ENCODE results near the gene ABLIM2. TPM values are rescaled to one million over a fixed set of nuclear protein-coding genes. Genes with fewer than 3 reads are reported as not detected.

ABLIM2 gene
- total RNA-seq, 2 experiments from 2014 or later: 0.32 to 0.54 TPM

DNA sequence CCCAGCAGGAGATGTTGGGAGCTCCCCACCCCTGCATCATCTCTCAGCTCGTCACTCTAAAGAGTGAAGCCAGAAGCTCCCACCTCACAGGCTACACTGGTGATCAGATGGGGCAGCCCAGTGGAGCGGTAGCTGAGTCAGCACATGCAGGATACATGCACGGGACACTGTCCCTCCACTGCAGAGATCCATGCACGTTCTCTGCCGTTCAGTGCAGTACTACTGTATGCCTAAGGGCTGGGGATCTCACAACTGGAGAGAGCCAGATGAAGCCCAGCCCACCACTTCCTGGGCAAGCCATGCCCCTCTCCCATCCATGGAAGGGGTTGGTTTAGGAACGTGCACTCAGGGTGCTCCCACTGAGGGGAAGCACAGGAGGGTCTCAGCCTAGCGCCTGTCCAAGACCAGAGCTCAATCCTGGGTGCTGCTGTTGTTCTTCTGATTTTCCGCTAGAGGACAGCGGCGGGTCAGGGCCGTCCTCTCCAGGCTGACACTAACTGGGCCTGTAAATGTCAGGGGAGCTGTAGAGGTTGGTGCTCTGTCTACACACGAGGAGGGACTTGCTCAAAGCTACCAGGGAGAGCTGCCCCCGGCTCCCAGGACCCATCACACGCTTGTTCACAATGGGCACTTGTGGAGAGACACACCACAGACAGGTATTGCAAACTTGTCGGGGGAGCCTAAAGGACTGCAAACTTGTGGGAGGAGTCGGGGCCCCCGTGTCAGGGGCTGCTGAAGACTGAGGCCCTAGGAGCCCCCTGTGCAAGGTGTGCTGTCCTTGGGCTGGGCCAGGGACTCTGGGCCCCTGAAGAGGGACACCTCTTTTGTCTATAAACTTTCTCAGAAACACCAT lies 18.2 kb upstream of the ABLIM2 start:
- H3K4me3 Mint-ChIP-seq: no peak overlapping the region
- peaks cover 2% of the 10 kb centered on the region for H3K27me3 Mint-ChIP-seq
- no peaks in the 10 kb centered on the region for H3K36me3 Mint-ChIP-seq (ENCODE audit: low read depth)
- TF ChIP-seq, protein P1, sequence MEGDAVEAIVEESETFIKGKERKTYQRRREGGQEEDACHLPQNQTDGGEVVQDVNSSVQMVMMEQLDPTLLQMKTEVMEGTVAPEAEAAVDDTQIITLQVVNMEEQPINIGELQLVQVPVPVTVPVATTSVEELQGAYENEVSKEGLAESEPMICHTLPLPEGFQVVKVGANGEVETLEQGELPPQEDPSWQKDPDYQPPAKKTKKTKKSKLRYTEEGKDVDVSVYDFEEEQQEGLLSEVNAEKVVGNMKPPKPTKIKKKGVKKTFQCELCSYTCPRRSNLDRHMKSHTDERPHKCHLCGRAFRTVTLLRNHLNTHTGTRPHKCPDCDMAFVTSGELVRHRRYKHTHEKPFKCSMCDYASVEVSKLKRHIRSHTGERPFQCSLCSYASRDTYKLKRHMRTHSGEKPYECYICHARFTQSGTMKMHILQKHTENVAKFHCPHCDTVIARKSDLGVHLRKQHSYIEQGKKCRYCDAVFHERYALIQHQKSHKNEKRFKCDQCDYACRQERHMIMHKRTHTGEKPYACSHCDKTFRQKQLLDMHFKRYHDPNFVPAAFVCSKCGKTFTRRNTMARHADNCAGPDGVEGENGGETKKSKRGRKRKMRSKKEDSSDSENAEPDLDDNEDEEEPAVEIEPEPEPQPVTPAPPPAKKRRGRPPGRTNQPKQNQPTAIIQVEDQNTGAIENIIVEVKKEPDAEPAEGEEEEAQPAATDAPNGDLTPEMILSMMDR (IDR thresholded peaks at IDR 0.05): peak; percentile 78
- no peak overlapping the region for H3K27ac Mint-ChIP-seq
- ChIA-PET CTCF (interaction anchor here (0.6 to 2.5 kb wide), 28 partner anchors 9 to 287 kb away, joined by 3 to 27 read pairs (median 6); partner anchors contain the start of gene SH3TC1), POLR2A (no interaction called here)
- intact Hi-C loops (cut with micrococcal nuclease): loop anchor here (10.0 kb wide), 1 partner anchor 228 kb away; no protein-coding TSS in a partner anchor
- H3K4me1 Mint-ChIP-seq (ENCODE audit: low read depth): peaks cover 9% of the 10 kb centered on the region
- no peaks in the 10 kb centered on the region for H3K9me3 Mint-ChIP-seq
- ATAC-seq (peak; percentile 96), DNase-seq (peak; percentile 63)

DNA sequence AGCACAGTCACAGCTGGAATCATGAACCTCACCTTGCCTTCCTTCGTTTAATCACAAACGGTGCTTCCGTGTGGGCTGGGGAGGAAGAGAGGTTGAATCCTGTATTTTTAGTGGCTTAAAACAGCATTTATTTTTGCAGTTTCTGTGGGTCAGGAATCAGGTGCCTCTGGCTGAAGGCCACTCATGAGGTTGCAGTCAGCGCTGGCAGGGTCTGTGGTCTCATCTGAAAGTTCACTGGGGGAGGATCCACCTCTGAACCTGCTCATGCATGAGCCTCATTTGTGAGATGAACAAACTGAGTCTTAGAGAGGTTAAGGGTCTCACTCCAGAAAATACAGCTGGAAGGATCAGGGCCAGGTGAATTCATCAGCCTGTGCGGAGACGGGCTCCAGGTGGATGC lies 17.1 kb upstream of the ABLIM2 start:
- TF ChIP-seq, protein P1 (IDR thresholded peaks at IDR 0.05): no peak
- POLR2A ChIA-PET: no interaction called here

DNA sequence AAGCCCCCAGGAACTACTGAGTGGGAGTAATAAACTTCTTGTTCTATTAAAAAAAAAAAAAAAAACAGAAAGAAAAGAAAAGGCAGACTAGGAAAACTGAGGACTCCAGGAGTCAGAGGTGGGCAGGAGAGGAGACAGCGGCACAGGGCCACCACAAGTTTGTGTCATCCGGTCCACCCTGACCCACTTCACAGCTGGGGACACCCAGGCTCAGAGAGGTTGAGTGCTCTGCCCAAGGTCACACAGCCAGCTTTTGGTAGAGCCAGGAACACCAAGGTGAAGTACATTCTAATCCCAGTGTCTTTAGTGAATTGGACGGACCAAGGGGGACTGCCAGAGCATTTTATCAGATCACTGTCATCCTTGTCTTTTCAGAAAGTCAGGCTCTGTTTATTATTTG lies 16.4 kb upstream of the ABLIM2 start:
- no peak for DNase-seq
- Mint-ChIP-seq H3K4me3 (no peak overlapping the region), H3K27ac (no peak overlapping the region), H3K27me3 (peaks cover 6% of the 10 kb centered on the region), H3K36me3 (ENCODE audit: low read depth) (no peaks in the 10 kb centered on the region), H3K9me3 (no peaks in the 10 kb centered on the region), H3K4me1 (ENCODE audit: low read depth) (peaks cover 9% of the 10 kb centered on the region)
- no peak for ATAC-seq
- TF ChIP-seq, protein P1 (IDR thresholded peaks at IDR 0.05): no peak
- CTCF ChIA-PET: interaction anchor here (2.5 kb wide), 1 partner anchor 228 kb away, joined by 23 read pairs; no protein-coding TSS in a partner anchor
- intact Hi-C loops (cut with micrococcal nuclease): loop anchor here (10.0 kb wide), 1 partner anchor 230 kb away; no protein-coding TSS in a partner anchor
- POLR2A ChIA-PET: no interaction called here

More for the DNA sequence above, 17.1 kb upstream of the ABLIM2 start:
- Mint-ChIP-seq H3K36me3 (ENCODE audit: low read depth) (no peaks in the 10 kb centered on the region), H3K27me3 (peaks cover 6% of the 10 kb centered on the region), H3K4me3 (no peak overlapping the region), H3K4me1 (ENCODE audit: low read depth) (peaks cover 9% of the 10 kb centered on the region), H3K9me3 (no peaks in the 10 kb centered on the region), H3K27ac (no peak overlapping the region)
- DNase-seq (no peak), ATAC-seq (no peak)
- intact Hi-C loops (cut with micrococcal nuclease): loop anchor here (10.0 kb wide), 1 partner anchor 229 kb away; no protein-coding TSS in a partner anchor
- CTCF ChIA-PET: interaction anchor here (1.0 to 2.5 kb wide), 11 partner anchors 8 to 244 kb away, joined by 3 to 27 read pairs (median 10); no protein-coding TSS in a partner anchor

DNA sequence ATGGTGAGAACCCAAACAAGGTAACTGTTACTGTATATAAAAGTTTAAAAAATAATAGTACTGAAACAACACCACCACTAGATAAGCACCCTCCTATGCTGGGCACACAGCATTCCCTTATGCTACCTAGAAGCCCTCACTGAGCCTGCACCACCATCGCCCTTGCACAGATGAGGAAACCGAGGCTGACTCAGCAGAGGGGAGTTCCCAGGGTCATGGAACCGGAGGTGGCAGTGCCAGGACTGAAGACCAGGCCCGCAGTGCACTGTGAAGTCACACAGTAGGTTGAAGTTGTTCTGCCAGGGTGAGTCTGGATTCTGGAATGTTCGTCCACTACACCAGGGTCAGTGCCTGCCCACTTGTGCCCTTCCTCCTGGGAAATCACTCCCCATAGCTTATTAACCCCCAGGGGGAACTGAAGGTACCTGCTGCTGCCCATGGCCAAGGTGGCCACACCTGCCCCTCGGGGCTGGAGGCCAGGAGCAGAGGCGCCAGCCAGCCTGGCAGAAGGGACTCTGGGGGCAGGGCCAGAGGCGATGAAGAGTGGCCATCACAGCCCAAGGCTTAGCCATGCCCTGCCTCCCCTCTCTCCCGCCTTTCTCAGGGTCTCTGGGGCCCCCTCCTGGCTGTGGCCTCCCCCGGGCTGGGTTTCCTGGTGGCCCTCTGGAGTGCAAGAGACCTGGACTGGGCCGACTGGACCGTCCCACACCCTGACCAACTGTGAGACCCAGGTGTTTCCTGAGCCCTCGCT lies 15.1 kb upstream of the ABLIM2 start:
- TF ChIP-seq, protein P1 (IDR thresholded peaks at IDR 0.05): no peak
- Mint-ChIP-seq H3K4me3 (no peak overlapping the region), H3K9me3 (no peaks in the 10 kb centered on the region), H3K27ac (no peak overlapping the region), H3K4me1 (ENCODE audit: low read depth) (peaks cover 9% of the 10 kb centered on the region), H3K36me3 (ENCODE audit: low read depth) (no peaks in the 10 kb centered on the region), H3K27me3 (peaks cover 6% of the 10 kb centered on the region)
- DNase-seq (no peak), ATAC-seq (no peak)
- POLR2A ChIA-PET: no interaction called here
- CTCF ChIA-PET: no interaction called here
- intact Hi-C loops (cut with micrococcal nuclease): loop anchor here (10.0 kb wide), 1 partner anchor 231 kb away; no protein-coding TSS in a partner anchor

Data from activated CD8-positive, alpha-beta T cell treated with anti-CD3 and anti-CD28 coated beads for 36 hours (primary cell).